Activated naive CD8-positive, alpha-beta T cell treated with anti-CD3 and anti-CD28 coated beads, Interleukin-2, amount 10 ng/mL, durations not matched to agents 7 days and 5 days (primary cell): Measurements from ENCODE around the gene ACCSL. TPM values are rescaled to one million over a fixed set of nuclear protein-coding genes. Genes with fewer than 3 reads are reported as not detected.

ENCODE experiments used
- ATAC-seq: fragments of 150-1000 bp; cut with Tn5 transposase; one replicate; pipeline ENCODE4 v1.10.0; 2021; ENCODE audit warnings: low read depth, moderate library complexity
- POLR2A ChIA-PET: fragments of 350-600 bp; sonication (Branson Sonifier 250); formaldehyde crosslinking; loops from one replicate; lab custom pipeline; 2021; ENCODE audit warnings: antibody characterized with exemption; lab: Charles Lee
- DNase-seq: peaks from one replicate; pipeline ENCODE4 v3.0.0; 2021
- H3K27ac Mint-ChIP-seq: one replicate; pipeline ENCODE4 v1.8.0; 2022; ENCODE audit warnings: mild to moderate bottlenecking, mixed read lengths
- H3K27me3 Mint-ChIP-seq: one replicate; pipeline ENCODE4 v1.8.0; 2022; ENCODE audit warnings: mild to moderate bottlenecking, moderate library complexity, mixed read lengths
- H3K36me3 Mint-ChIP-seq: one replicate; pipeline ENCODE4 v1.8.0; 2021; ENCODE audit warnings: mild to moderate bottlenecking, mixed read lengths
- H3K4me1 Mint-ChIP-seq: one replicate; pipeline ENCODE4 v1.8.0; 2021; ENCODE audit warnings: mixed read lengths
- H3K4me3 Mint-ChIP-seq: one replicate; pipeline ENCODE4 v1.8.0; 2022; ENCODE audit warnings: mild to moderate bottlenecking, moderate library complexity, mixed read lengths
- H3K9me3 Mint-ChIP-seq: one replicate; pipeline ENCODE4 v1.8.0; 2021; ENCODE audit warnings: mixed read lengths
- total RNA-seq, 2 experiments: library from RNA; stranded (reverse); gene quantifications; one replicate each; pipeline ENCODE4 v1.2.3, GENCODE V29; 2021

The ACCSL gene
- total RNA-seq, 2 experiments from 2014 or later = not detected

GRCh38 chr11:44011797-44012196 lies 36.0 kb upstream of the ACCSL start:
- DNase-seq = no peak
- Mint-ChIP-seq H3K4me3 (no peak overlapping the region), H3K36me3 (no peaks in the 10 kb centered on the region), H3K4me1 (no peaks in the 10 kb centered on the region), H3K27ac (no peak overlapping the region), H3K27me3 (peaks cover 5% of the 10 kb centered on the region), H3K9me3 (no peaks in the 10 kb centered on the region)
- no peak for ATAC-seq
- POLR2A ChIA-PET = no interaction called here

GRCh38 chr11:44014968-44015623 lies 32.7 kb upstream of the ACCSL start:
- Mint-ChIP-seq H3K36me3 (no peaks in the 10 kb centered on the region), H3K27me3 (peaks cover 12% of the 10 kb centered on the region), H3K9me3 (no peaks in the 10 kb centered on the region), H3K27ac (no peak overlapping the region), H3K4me3 (no peak overlapping the region), H3K4me1 (no peaks in the 10 kb centered on the region)
- DNase-seq (no peak), ATAC-seq (no peak)
- POLR2A ChIA-PET = no interaction called here

DNA sequence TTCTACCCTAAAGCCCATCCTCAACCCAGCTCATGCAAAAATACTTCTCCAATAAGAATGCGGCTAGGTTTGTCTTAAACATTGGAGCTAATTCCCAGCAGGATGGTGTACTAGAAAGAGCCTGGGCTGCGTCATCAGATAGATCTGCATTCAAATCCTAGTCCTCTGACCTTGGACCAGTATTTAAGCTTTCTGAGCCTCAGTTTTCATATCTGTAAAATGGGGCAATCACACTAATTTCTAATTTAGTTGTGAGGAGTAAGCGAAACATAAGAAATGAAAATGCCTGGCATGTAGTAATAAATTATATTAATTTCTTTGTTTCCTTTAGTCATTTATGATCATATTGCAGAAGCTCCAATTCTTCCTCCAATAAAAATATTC lies 32.2 kb upstream of the ACCSL start:
- DNase-seq (no peak), ATAC-seq (no peak)
- H3K27me3 Mint-ChIP-seq = peaks cover 12% of the 10 kb centered on the region
- H3K27ac Mint-ChIP-seq = no peak overlapping the region
- POLR2A ChIA-PET = no interaction called here
- no peaks in the 10 kb centered on the region for H3K36me3 Mint-ChIP-seq
- no peak overlapping the region for H3K4me3 Mint-ChIP-seq
- H3K9me3 Mint-ChIP-seq = no peaks in the 10 kb centered on the region
- H3K4me1 Mint-ChIP-seq = no peaks in the 10 kb centered on the region

DNA sequence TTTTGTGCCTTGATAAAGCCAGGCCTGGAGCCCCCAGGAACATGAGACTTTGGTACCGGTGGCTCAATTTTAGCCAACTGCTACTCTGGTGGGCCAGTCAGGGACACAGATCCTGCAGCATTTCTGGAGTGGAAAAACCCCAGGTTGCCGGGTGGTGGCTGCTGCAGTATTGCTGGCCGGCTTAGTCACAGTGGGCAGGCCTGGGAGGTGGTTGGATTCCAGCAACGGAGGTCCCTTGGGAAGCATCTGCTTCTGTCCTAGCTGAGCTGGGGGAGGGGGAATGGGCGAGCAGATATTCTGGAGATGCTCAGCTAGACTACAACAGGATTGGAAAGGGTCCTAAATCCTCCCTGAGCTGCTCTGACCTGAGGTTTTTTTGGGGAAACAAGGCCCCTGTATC lies 31.6 kb upstream of the ACCSL start:
- H3K4me1 Mint-ChIP-seq = no peaks in the 10 kb centered on the region
- no peaks in the 10 kb centered on the region for H3K9me3 Mint-ChIP-seq
- no peaks in the 10 kb centered on the region for H3K36me3 Mint-ChIP-seq
- POLR2A ChIA-PET = no interaction called here
- no peak overlapping the region for H3K27ac Mint-ChIP-seq
- peaks cover 16% of the 10 kb centered on the region for H3K27me3 Mint-ChIP-seq
- DNase-seq (no peak), ATAC-seq (no peak)
- no peak overlapping the region for H3K4me3 Mint-ChIP-seq

- H3K4me1 Mint-ChIP-seq = no peaks in the 10 kb centered on the region
- H3K27ac Mint-ChIP-seq = no peak overlapping the region
- DNase-seq (no peak), ATAC-seq (no peak)
- no peaks in the 10 kb centered on the region for H3K9me3 Mint-ChIP-seq
- POLR2A ChIA-PET = no interaction called here
- peaks cover 21% of the 10 kb centered on the region for H3K27me3 Mint-ChIP-seq
- no peak overlapping the region for H3K4me3 Mint-ChIP-seq
- H3K36me3 Mint-ChIP-seq = no peaks in the 10 kb centered on the region
Measured at GRCh38 chr11:44016546-44017442, 31.0 kb upstream of the ACCSL start.

GRCh38 chr11:44017443-44018126 lies 30.2 kb upstream of the ACCSL start:
- ATAC-seq = no peak
- POLR2A ChIA-PET = no interaction called here
- Mint-ChIP-seq H3K27ac (no peak overlapping the region), H3K9me3 (peaks cover 1% of the 10 kb centered on the region), H3K4me1 (no peaks in the 10 kb centered on the region), H3K36me3 (no peaks in the 10 kb centered on the region), H3K4me3 (no peak overlapping the region), H3K27me3 (peaks cover 23% of the 10 kb centered on the region)
- no peak for DNase-seq

GRCh38 chr11:44018127-44018521 lies 29.7 kb upstream of the ACCSL start:
- ATAC-seq (no peak), DNase-seq (no peak)
- peaks cover 2% of the 10 kb centered on the region for H3K9me3 Mint-ChIP-seq
- no peak overlapping the region for H3K4me3 Mint-ChIP-seq
- no peaks in the 10 kb centered on the region for H3K36me3 Mint-ChIP-seq
- POLR2A ChIA-PET = no interaction called here
- H3K4me1 Mint-ChIP-seq = no peaks in the 10 kb centered on the region
- no peak overlapping the region for H3K27ac Mint-ChIP-seq
- peaks cover 24% of the 10 kb centered on the region for H3K27me3 Mint-ChIP-seq

DNA sequence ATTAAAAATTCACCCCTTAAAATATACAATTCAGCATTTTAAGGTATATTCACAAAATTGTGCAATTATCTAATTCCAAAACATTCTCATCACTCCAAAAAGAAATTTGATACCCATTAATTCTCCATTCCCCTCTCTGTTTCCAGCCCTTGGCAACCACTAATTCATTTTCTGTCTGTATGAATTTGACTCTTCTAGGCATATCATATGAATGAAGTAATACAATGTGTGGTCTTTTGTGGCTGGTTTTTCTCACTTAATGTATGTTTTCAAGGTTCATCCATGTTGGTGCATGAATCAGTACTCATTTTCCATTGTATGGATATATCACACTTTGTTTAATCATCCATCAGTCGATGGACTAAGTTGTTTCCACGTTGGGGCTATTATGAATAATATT lies 29.0 kb upstream of the ACCSL start:
- Mint-ChIP-seq H3K27me3 (peaks cover 28% of the 10 kb centered on the region), H3K36me3 (no peaks in the 10 kb centered on the region), H3K4me1 (no peaks in the 10 kb centered on the region), H3K27ac (no peak overlapping the region), H3K9me3 (peaks cover 4% of the 10 kb centered on the region), H3K4me3 (no peak overlapping the region)
- no peak for ATAC-seq
- DNase-seq = no peak
- POLR2A ChIA-PET = no interaction called here

GRCh38 chr11:44024977-44025376 lies 22.8 kb upstream of the ACCSL start:
- POLR2A ChIA-PET = no interaction called here
- H3K27me3 Mint-ChIP-seq = peaks cover 42% of the 10 kb centered on the region
- no peaks in the 10 kb centered on the region for H3K4me1 Mint-ChIP-seq
- no peaks in the 10 kb centered on the region for H3K36me3 Mint-ChIP-seq
- DNase-seq (no peak), ATAC-seq (no peak)
- H3K27ac Mint-ChIP-seq = no peak overlapping the region
- peaks cover 8% of the 10 kb centered on the region for H3K9me3 Mint-ChIP-seq
- no peak overlapping the region for H3K4me3 Mint-ChIP-seq

- Mint-ChIP-seq H3K27ac (no peak overlapping the region), H3K9me3 (peaks cover 8% of the 10 kb centered on the region), H3K27me3 (peaks cover 42% of the 10 kb centered on the region), H3K4me1 (no peaks in the 10 kb centered on the region), H3K36me3 (no peaks in the 10 kb centered on the region), H3K4me3 (no peak overlapping the region)
- ATAC-seq (no peak), DNase-seq (no peak)
- POLR2A ChIA-PET = no interaction called here
Measured at GRCh38 chr11:44025727-44026126, 22.1 kb upstream of the ACCSL start.

DNA sequence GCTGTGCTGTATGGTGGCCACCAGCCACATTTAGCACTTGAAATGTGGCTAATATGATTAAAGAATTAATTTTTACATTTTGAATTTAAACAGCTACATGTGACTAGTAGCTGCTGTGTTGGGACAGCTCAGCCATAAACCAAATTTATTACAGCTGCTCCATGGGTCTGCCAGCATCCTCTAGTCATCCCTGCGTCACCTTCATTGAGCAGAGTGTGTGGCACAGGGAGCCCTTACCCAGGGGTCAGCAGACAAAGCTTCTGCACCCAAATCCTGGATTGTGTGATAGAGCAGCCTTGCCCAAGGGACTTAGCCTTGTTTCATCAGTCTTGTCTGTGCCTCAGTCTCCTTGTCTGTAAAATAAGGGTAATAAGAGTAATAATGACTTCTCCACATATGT lies 19.4 kb upstream of the ACCSL start:
- Mint-ChIP-seq H3K36me3 (no peaks in the 10 kb centered on the region), H3K27ac (no peak overlapping the region), H3K27me3 (peaks cover 24% of the 10 kb centered on the region), H3K9me3 (peaks cover 4% of the 10 kb centered on the region), H3K4me1 (no peaks in the 10 kb centered on the region), H3K4me3 (no peak overlapping the region)
- no peak for ATAC-seq
- POLR2A ChIA-PET = no interaction called here
- no peak for DNase-seq

- Mint-ChIP-seq H3K36me3 (no peaks in the 10 kb centered on the region), H3K27ac (no peak overlapping the region), H3K27me3 (peaks cover 22% of the 10 kb centered on the region), H3K9me3 (peaks cover 4% of the 10 kb centered on the region), H3K4me3 (no peak overlapping the region), H3K4me1 (no peaks in the 10 kb centered on the region)
- POLR2A ChIA-PET = no interaction called here
- no peak for ATAC-seq
- no peak for DNase-seq
Measured at GRCh38 chr11:44028816-44029506, 18.8 kb upstream of the ACCSL start.

DNA sequence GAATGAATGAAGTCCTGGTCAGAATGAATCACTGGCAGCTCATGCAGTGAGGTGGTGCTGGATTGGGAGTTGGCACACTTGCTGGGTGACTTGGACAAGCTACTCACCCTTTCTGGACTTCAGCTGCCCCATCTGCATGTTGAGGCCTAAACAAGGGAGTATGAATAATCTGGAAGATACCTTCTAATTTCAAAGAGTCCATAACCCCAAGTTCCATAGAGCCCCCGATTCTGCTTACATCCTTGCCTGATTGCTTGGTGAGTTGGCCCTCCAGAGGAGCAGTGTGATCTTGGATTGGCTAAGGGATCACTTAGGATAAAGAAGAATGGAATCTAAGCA lies 18.3 kb upstream of the ACCSL start:
- peaks cover 4% of the 10 kb centered on the region for H3K9me3 Mint-ChIP-seq
- peaks cover 20% of the 10 kb centered on the region for H3K27me3 Mint-ChIP-seq
- no peaks in the 10 kb centered on the region for H3K36me3 Mint-ChIP-seq
- no peak for DNase-seq
- no peaks in the 10 kb centered on the region for H3K4me1 Mint-ChIP-seq
- H3K4me3 Mint-ChIP-seq = no peak overlapping the region
- POLR2A ChIA-PET = no interaction called here
- ATAC-seq = no peak
- no peak overlapping the region for H3K27ac Mint-ChIP-seq
